OCI-LY7 (cell line): ENCODE results near the gene ZNF485. TPM values are rescaled to one million over a fixed set of nuclear protein-coding genes. Genes with fewer than 3 reads are reported as not detected.

Experiments
- BruUV-seq: library from RNA; stranded (reverse); fragments of 400-500 nt; replicated peaks from 2 replicates; lab custom pipeline; 2021; lab: Mats Ljungman, UMichigan
- CTCF ChIA-PET: fragments of 300-600 bp; sonication (Branson Sonifier 250); formaldehyde crosslinking; loops from one replicate; lab custom pipeline; 2022; ENCODE audit warnings: antibody characterized with exemption; ENCODE audit not compliant: unreplicated experiment; lab: Charles Lee
- POLR2A ChIA-PET: fragments of 300-600 bp; sonication (Branson Sonifier 250); formaldehyde crosslinking; loops from one replicate; lab custom pipeline; 2022; ENCODE audit warnings: antibody characterized with exemption; lab: Charles Lee
- DNase-seq: peaks from one replicate; pipeline ENCODE4 v3.0.0-alpha.2; 2015; ENCODE audit warnings: low spot score
- H2AFZ ChIP-seq: fragments of 200-600 bp; sonication (generic), shearing (Covaris generic); 2 replicates; pipeline ENCODE4 v1.6.1; 2014; ENCODE audit warnings: mild to moderate bottlenecking, antibody characterized with exemption, low read length, moderate library complexity
- H3K27ac ChIP-seq: fragments of 200-600 bp; sonication (generic); 2 replicates; pipeline ENCODE4 v1.5.1; 2014; ENCODE audit warnings: mixed run types, low read depth, mild to moderate bottlenecking, moderate library complexity, low read length, inconsistent platforms; ENCODE audit not compliant: poor library complexity, severe bottlenecking
- H3K36me3 ChIP-seq: fragments of 200-600 bp; sonication (generic); 2 replicates; pipeline ENCODE4 v1.6.1; 2014; ENCODE audit warnings: mild to moderate bottlenecking, antibody characterized with exemption, low read length, moderate library complexity, mixed read lengths; ENCODE audit not compliant: insufficient read depth
- H3K4me1 ChIP-seq: fragments of 200-600 bp; sonication (generic); 2 replicates; pipeline ENCODE4 v1.5.1; 2014; ENCODE audit warnings: mild to moderate bottlenecking, low read length; ENCODE audit not compliant: insufficient read depth, poor library complexity, severe bottlenecking
- H3K4me2 ChIP-seq: fragments of 200-600 bp; sonication (generic); 2 replicates; pipeline ENCODE4 v1.6.1; 2014; ENCODE audit warnings: mild to moderate bottlenecking, low read length
- H3K4me3 ChIP-seq: fragments of 200-600 bp; sonication (generic); 2 replicates; pipeline ENCODE4 v1.5.1; 2014; ENCODE audit warnings: mild to moderate bottlenecking, low read depth, low read length; ENCODE audit not compliant: poor library complexity, severe bottlenecking
- H3K79me2 ChIP-seq: fragments of 200-600 bp; sonication (generic); 2 replicates; pipeline ENCODE4 v1.6.1; 2016; ENCODE audit warnings: low read depth, mild to moderate bottlenecking, low read length, moderate library complexity, mixed read lengths; ENCODE audit not compliant: insufficient read depth
- H3K9me2 ChIP-seq: fragments of 200-600 bp; sonication (generic); 2 replicates; pipeline ENCODE4 v1.6.1; 2016; ENCODE audit warnings: mild to moderate bottlenecking, low read length, mixed read lengths; ENCODE audit not compliant: insufficient read depth
- H3K9me3 ChIP-seq: fragments of 200-600 bp; sonication (generic); 2 replicates; pipeline ENCODE4 v1.6.1; 2014; ENCODE audit warnings: mild to moderate bottlenecking, mixed run types, low read length, mixed read lengths
- H4K20me1 ChIP-seq: fragments of 200-600 bp; sonication (generic); 2 replicates; pipeline ENCODE4 v1.6.1; 2014; ENCODE audit warnings: mild to moderate bottlenecking, antibody characterized with exemption, low read length, moderate library complexity, mixed read lengths; ENCODE audit not compliant: insufficient read depth
- EZH2phosphoT487 ChIP-seq: fragments of 200-600 bp; sonication (generic); IDR thresholded peaks from 2 replicates; pipeline ENCODE4 v1.6.1; 2018; ENCODE audit warnings: low read depth, borderline replicate concordance, mild to moderate bottlenecking, mixed run types, antibody characterized with exemption, low read length, moderate library complexity, mixed read lengths
- intact Hi-C: fragments of 100-400 bp; cut with micrococcal nuclease; formaldehyde crosslinking; loops from one replicate; pipeline ENCODE4 v1.10.0; 2022; ENCODE audit not compliant: unreplicated experiment
- total RNA-seq, 2 experiments: library from RNA; depleted of rRNA in 1 of 2; stranded (reverse); fragments of >200 nt in 1 of 2; shearing (Covaris generic) in 1 of 2; gene quantifications; 2 replicates each; pipeline ENCODE4 v1.2.3, GENCODE V29; 2014 to 2022
- TF ChIP-seq, protein P1 (sequence below): fragments of 200-600 bp; sonication (generic); conservative IDR thresholded peaks from 2 replicates; pipeline ENCODE4 v1.5.1; 2014; ENCODE audit warnings: mild to moderate bottlenecking, antibody characterized with exemption, low read length, moderate library complexity, mixed read lengths

The ZNF485 gene
- total RNA-seq, 2 experiments from 2014 or later = 7.9 to 9.9 TPM

DNA sequence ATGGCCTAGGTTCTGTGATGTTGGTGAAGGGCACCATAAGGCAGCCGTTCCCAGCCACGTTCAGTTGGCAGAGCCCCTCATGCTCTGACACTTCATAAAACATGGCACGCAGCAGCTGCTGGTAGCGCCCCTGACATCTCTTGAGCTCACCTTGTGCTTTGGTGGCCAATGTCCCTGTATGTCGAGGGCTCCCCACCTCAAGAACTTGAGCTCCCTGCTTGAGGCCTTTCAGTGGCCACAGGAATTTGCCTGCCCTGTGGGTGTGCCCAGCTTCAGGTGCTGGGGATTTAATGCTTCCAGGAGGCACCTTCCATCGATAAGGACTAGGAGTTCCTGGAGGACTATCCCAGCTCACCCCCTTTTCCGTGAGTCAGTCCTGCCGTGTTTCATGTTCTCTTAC is 52.0 kb downstream of the ZNF485 start:
- ChIA-PET CTCF (no interaction called here), POLR2A (no interaction called here)
- H3K27ac ChIP-seq = no peak overlapping the region
- no peaks in the 10 kb centered on the region for H3K36me3 ChIP-seq
- H3K4me1 ChIP-seq = no peaks in the 10 kb centered on the region
- H3K4me2 ChIP-seq = no peak overlapping the region
- H3K79me2 ChIP-seq = no peaks in the 10 kb centered on the region
- intact Hi-C loops = no loop called here
- H3K9me3 ChIP-seq = no peaks in the 10 kb centered on the region
- DNase-seq = no peak
- H3K9me2 ChIP-seq = no peaks in the 10 kb centered on the region
- H3K4me3 ChIP-seq = no peak overlapping the region
- no peak overlapping the region for H2AFZ ChIP-seq
- BruUV-seq = no TSS peak
- no peaks in the 10 kb centered on the region for H4K20me1 ChIP-seq
- TF ChIP-seq, protein P1, sequence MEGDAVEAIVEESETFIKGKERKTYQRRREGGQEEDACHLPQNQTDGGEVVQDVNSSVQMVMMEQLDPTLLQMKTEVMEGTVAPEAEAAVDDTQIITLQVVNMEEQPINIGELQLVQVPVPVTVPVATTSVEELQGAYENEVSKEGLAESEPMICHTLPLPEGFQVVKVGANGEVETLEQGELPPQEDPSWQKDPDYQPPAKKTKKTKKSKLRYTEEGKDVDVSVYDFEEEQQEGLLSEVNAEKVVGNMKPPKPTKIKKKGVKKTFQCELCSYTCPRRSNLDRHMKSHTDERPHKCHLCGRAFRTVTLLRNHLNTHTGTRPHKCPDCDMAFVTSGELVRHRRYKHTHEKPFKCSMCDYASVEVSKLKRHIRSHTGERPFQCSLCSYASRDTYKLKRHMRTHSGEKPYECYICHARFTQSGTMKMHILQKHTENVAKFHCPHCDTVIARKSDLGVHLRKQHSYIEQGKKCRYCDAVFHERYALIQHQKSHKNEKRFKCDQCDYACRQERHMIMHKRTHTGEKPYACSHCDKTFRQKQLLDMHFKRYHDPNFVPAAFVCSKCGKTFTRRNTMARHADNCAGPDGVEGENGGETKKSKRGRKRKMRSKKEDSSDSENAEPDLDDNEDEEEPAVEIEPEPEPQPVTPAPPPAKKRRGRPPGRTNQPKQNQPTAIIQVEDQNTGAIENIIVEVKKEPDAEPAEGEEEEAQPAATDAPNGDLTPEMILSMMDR = no peak
- TF ChIP-seq EZH2phosphoT487 = no peak

DNA sequence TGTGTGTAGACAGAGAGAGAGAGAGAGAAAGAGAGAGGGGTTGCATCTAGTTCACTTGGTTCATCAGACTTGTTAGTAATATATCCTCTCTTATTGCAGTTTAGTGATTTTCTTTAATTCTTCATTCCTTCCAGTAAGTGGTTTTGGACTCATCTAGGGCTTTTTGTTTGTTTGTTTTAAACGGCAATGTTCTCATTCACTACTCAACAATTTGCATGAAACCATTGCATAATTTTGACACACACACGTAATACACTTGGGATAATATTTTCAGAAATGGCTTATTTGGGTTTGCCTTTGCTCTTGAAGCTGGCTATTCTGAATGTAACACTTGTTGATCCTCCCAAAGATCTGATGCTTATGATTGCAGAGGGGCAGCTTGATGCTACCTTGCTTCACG is 58.8 kb downstream of the ZNF485 start:
- TF ChIP-seq, protein P1 = no peak
- no peak for TF ChIP-seq EZH2phosphoT487
- no TSS peak for BruUV-seq
- H3K79me2 ChIP-seq = no peaks in the 10 kb centered on the region
- H3K27ac ChIP-seq = no peak overlapping the region
- H4K20me1 ChIP-seq = no peaks in the 10 kb centered on the region
- H3K4me3 ChIP-seq = no peak overlapping the region
- H3K36me3 ChIP-seq = no peaks in the 10 kb centered on the region
- no peak overlapping the region for H2AFZ ChIP-seq
- no peaks in the 10 kb centered on the region for H3K9me2 ChIP-seq
- POLR2A ChIA-PET = interaction anchor here (0.6 kb wide), 1 partner anchor 231 kb away, joined by 3 read pairs; no protein-coding TSS in a partner anchor
- no peak overlapping the region for H3K4me2 ChIP-seq
- CTCF ChIA-PET = no interaction called here
- H3K4me1 ChIP-seq = no peaks in the 10 kb centered on the region
- intact Hi-C loops = no loop called here
- no peaks in the 10 kb centered on the region for H3K9me3 ChIP-seq
- DNase-seq = no peak

DNA sequence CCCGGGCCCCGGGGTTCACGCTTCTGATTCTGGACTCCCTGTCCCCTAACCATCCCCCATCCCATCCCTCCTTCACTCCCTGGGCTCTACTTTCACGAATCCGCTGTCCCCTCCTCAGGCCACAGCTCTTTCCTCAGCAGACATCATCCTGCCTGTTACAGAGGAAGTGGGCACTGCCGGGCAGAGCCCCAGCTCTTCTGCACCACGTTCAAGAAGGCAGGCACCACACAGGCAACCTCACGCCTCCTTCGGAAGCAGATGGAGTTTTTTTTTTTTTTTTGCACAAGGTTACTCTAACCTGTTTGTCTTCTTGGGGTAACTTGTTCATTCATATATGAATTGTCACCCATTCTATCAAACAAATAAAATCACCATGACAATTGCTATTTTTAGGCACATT is 60.3 kb downstream of the ZNF485 start:
- Histone ChIP-seq H3K4me2 (no peak overlapping the region), H3K4me3 (no peak overlapping the region), H3K9me3 (no peaks in the 10 kb centered on the region), H3K27ac (no peak overlapping the region), H3K36me3 (no peaks in the 10 kb centered on the region), H3K4me1 (no peaks in the 10 kb centered on the region), H3K79me2 (no peaks in the 10 kb centered on the region), H4K20me1 (no peaks in the 10 kb centered on the region), H2AFZ (no peak overlapping the region), H3K9me2 (no peaks in the 10 kb centered on the region)
- no peak for DNase-seq
- TF ChIP-seq, protein P1 = no peak
- no peak for TF ChIP-seq EZH2phosphoT487
- intact Hi-C loops = no loop called here
- POLR2A ChIA-PET = interaction anchor here (0.7 kb wide), 4 partner anchors 80 to 1158 kb away, joined by 3 to 7 read pairs (median 4); no protein-coding TSS in a partner anchor
- CTCF ChIA-PET = no interaction called here
- BruUV-seq = no TSS peak
